HEK293 (cell line): Measurements from ENCODE around the gene BCORL1.

Source experiments
- KLF1 ChIP-seq: fragments of 450-650 bp; formaldehyde crosslinking; IDR thresholded peaks from 2 replicates; pipeline ENCODE4 v1.5.1; 2016; ENCODE audit warnings: missing biosample characterization, missing genetic modification characterization
- KLF16 ChIP-seq: fragments of 450-650 bp; formaldehyde crosslinking; IDR thresholded peaks from 2 replicates; pipeline ENCODE4 v1.5.1; 2017; ENCODE audit warnings: missing biosample characterization, missing genetic modification characterization
- KLF17 ChIP-seq: fragments of 450-650 bp; formaldehyde crosslinking; IDR thresholded peaks from 2 replicates; pipeline ENCODE4 v1.5.1; 2016; ENCODE audit warnings: missing biosample characterization, missing genetic modification characterization
- KLF8 ChIP-seq: fragments of 450-650 bp; formaldehyde crosslinking; IDR thresholded peaks from 2 replicates; pipeline ENCODE4 v1.5.1; 2016; ENCODE audit warnings: missing biosample characterization, missing genetic modification characterization
- PATZ1 ChIP-seq: fragments of 450-650 bp; formaldehyde crosslinking; IDR thresholded peaks from 2 replicates; pipeline ENCODE4 v1.5.1; 2016; ENCODE audit warnings: missing biosample characterization, missing genetic modification characterization
- PRDM10 ChIP-seq: fragments of 450-650 bp; formaldehyde crosslinking; IDR thresholded peaks from 2 replicates; pipeline ENCODE4 v1.5.1; 2016; ENCODE audit warnings: missing biosample characterization, missing genetic modification characterization
- RBAK ChIP-seq: fragments of 450-650 bp; formaldehyde crosslinking; IDR thresholded peaks from 2 replicates; pipeline ENCODE4 v1.5.1; 2016; ENCODE audit warnings: missing biosample characterization, missing genetic modification characterization
- REPIN1 ChIP-seq: fragments of 450-650 bp; formaldehyde crosslinking; IDR thresholded peaks from 2 replicates; pipeline ENCODE4 v1.5.1; 2017; ENCODE audit warnings: missing biosample characterization, missing genetic modification characterization, low read depth
- SCRT2 ChIP-seq: fragments of 450-650 bp; formaldehyde crosslinking; IDR thresholded peaks from 2 replicates; pipeline ENCODE4 v1.5.1; 2016; ENCODE audit warnings: missing biosample characterization, missing genetic modification characterization
- SP2 ChIP-seq: fragments of 450-650 bp; formaldehyde crosslinking; IDR thresholded peaks from 2 replicates; pipeline ENCODE4 v1.5.1; 2016; ENCODE audit warnings: missing biosample characterization, missing genetic modification characterization
- SP3 ChIP-seq: fragments of 450-650 bp; formaldehyde crosslinking; IDR thresholded peaks from 2 replicates; pipeline ENCODE4 v1.5.1; 2016; ENCODE audit warnings: missing biosample characterization, missing genetic modification characterization
- SP7 ChIP-seq: fragments of 450-650 bp; formaldehyde crosslinking; IDR thresholded peaks from 2 replicates; pipeline ENCODE4 v1.5.1; 2016; ENCODE audit warnings: missing biosample characterization, missing genetic modification characterization
- ZBTB17 ChIP-seq: fragments of 450-650 bp; formaldehyde crosslinking; IDR thresholded peaks from 2 replicates; pipeline ENCODE4 v1.5.1; 2016; ENCODE audit warnings: missing biosample characterization, missing genetic modification characterization
- ZBTB20 ChIP-seq: fragments of 450-650 bp; formaldehyde crosslinking; IDR thresholded peaks from 2 replicates; pipeline ENCODE4 v1.5.1; 2016; ENCODE audit warnings: missing biosample characterization, missing genetic modification characterization
- ZBTB26 ChIP-seq: fragments of 450-650 bp; formaldehyde crosslinking; optimal IDR thresholded peaks from 2 replicates; pipeline ENCODE3; 2016; ENCODE audit warnings: missing biosample characterization, mild to moderate bottlenecking, missing genetic modification characterization
- ZBTB8A ChIP-seq: fragments of 450-650 bp; formaldehyde crosslinking; IDR thresholded peaks from 2 replicates; pipeline ENCODE4 v1.5.1; 2016; ENCODE audit warnings: missing biosample characterization, missing genetic modification characterization
- ZEB2 ChIP-seq: fragments of 450-650 bp; formaldehyde crosslinking; IDR thresholded peaks from 2 replicates; pipeline ENCODE4 v1.5.1; 2016; ENCODE audit warnings: missing biosample characterization, missing genetic modification characterization
- ZFP69B ChIP-seq: fragments of 450-650 bp; formaldehyde crosslinking; IDR thresholded peaks from 2 replicates; pipeline ENCODE4 v1.5.1; 2016; ENCODE audit warnings: missing biosample characterization, missing genetic modification characterization
- ZNF18 ChIP-seq: fragments of 450-650 bp; formaldehyde crosslinking; IDR thresholded peaks from 2 replicates; pipeline ENCODE4 v1.5.1; 2016; ENCODE audit warnings: missing biosample characterization, missing genetic modification characterization
- ZNF211 ChIP-seq: fragments of 450-650 bp; formaldehyde crosslinking; IDR thresholded peaks from 2 replicates; pipeline ENCODE4 v1.5.1; 2016; ENCODE audit warnings: low read depth, missing biosample characterization, missing genetic modification characterization
- ZNF302 ChIP-seq: fragments of 450-650 bp; formaldehyde crosslinking; IDR thresholded peaks from 2 replicates; pipeline ENCODE4 v1.5.1; 2016; ENCODE audit warnings: missing biosample characterization, missing genetic modification characterization, low read depth
- ZNF324 ChIP-seq: fragments of 450-650 bp; formaldehyde crosslinking; IDR thresholded peaks from 2 replicates; pipeline ENCODE4 v1.5.1; 2016; ENCODE audit warnings: missing biosample characterization, missing genetic modification characterization
- ZNF366 ChIP-seq: fragments of 450-650 bp; formaldehyde crosslinking; conservative IDR thresholded peaks from 2 replicates; pipeline ENCODE4 v1.5.1; 2016; ENCODE audit warnings: missing biosample characterization, missing genetic modification characterization
- ZNF398 ChIP-seq: fragments of 450-650 bp; formaldehyde crosslinking; IDR thresholded peaks from 2 replicates; pipeline ENCODE4 v1.5.1; 2017; ENCODE audit warnings: missing biosample characterization, missing genetic modification characterization
- ZNF521 ChIP-seq: fragments of 450-650 bp; formaldehyde crosslinking; IDR thresholded peaks from 2 replicates; pipeline ENCODE4 v1.5.1; 2017; ENCODE audit warnings: missing biosample characterization, mild to moderate bottlenecking, missing genetic modification characterization
- ZNF600 ChIP-seq: fragments of 450-650 bp; formaldehyde crosslinking; IDR thresholded peaks from 2 replicates; pipeline ENCODE4 v1.5.1; 2016; ENCODE audit warnings: missing biosample characterization, missing genetic modification characterization
- ZNF626 ChIP-seq: fragments of 450-650 bp; sonication (Bioruptor Pico); formaldehyde crosslinking; IDR thresholded peaks from 2 replicates; pipeline ENCODE4 v1.5.1; 2018; ENCODE audit warnings: missing biosample characterization, missing genetic modification characterization, inconsistent platforms
- ZNF629 ChIP-seq: fragments of 450-650 bp; formaldehyde crosslinking; IDR thresholded peaks from 2 replicates; pipeline ENCODE4 v1.5.1; 2017; ENCODE audit warnings: missing biosample characterization, missing genetic modification characterization

Gene BCORL1

GRCh38 chrX:129957241-129958082 lies 25.0 kb upstream of the BCORL1 start (continued):
- TF ChIP-seq ZEB2 (tag by site-specific recombination) (peak; percentile 73), ZNF366 (tag by site-specific recombination) (peak; percentile 49; the same call in 1 of the 2 replicates), ZBTB17 (tag by site-specific recombination) (peak; percentile 79), KLF17 (tag by site-specific recombination) (0 out of 2 replicates have a peak, but pooled peaks have one; percentile 33), ZNF626 (no peak), ZNF398 (tag by site-specific recombination) (peak; percentile 96), RBAK (tag by site-specific recombination) (no peak), KLF16 (tag by site-specific recombination) (0 out of 2 replicates have a peak, but pooled peaks have one; percentile 26), KLF1 (tag by site-specific recombination) (peak; percentile 39), ZNF302 (tag by site-specific recombination) (no peak), ZNF521 (tag by site-specific recombination) (no peak), ZNF211 (tag by site-specific recombination) (no peak), ZFP69B (tag by site-specific recombination) (0 out of 2 replicates have a peak, but pooled peaks have one; percentile 15), PRDM10 (peak; percentile 62), REPIN1 (tag by site-specific recombination) (no peak), SP3 (peak; percentile 68), ZNF629 (0 out of 2 replicates have a peak, but pooled peaks have one; percentile 12), ZBTB20 (tag by site-specific recombination) (peak; percentile 82), SP7 (tag by site-specific recombination) (peak; percentile 71), ZBTB8A (tag by site-specific recombination) (0 out of 2 replicates have a peak, but pooled peaks have one; percentile 19), ZNF324 (tag by site-specific recombination) (0 out of 2 replicates have a peak, but pooled peaks have one; percentile 25), SCRT2 (tag by site-specific recombination) (no peak), ZNF18 (tag by site-specific recombination) (no peak), ZNF600 (tag by site-specific recombination) (peak; percentile 47; the same call in 1 of the 2 replicates), KLF8 (tag by site-specific recombination) (peak; percentile 33; the same call in 1 of the 2 replicates), SP2 (tag by site-specific recombination) (peak; percentile 73), PATZ1 (tag by site-specific recombination) (peak; percentile 40; the same call in 1 of the 2 replicates), ZBTB26 (tag by site-specific recombination) (peak; percentile 92)
